NCI-H2029 treated with DMSO at 0.1 percent for 48 hours (cell line): ENCODE measurements around the gene ITPR2.
"Not testable (repeated sequence)": the region's sequence is repeated elsewhere in the genome, so short reads cannot be mapped to it uniquely, and the experiment has no call there.

Experiments used
- DNase-seq: peaks from one replicate; lab custom pipeline; 2025; lab: John Stamatoyannopoulos, UW

ITPR2 gene

GRCh38 chr12:26339976-26340375, 493.0 kb downstream of the ITPR2 start:
- no peak for DNase-seq

- no peak for DNase-seq
These were observed 494.1 kb downstream of the ITPR2 start for GRCh38 chr12:26338586-26339572.

DNA sequence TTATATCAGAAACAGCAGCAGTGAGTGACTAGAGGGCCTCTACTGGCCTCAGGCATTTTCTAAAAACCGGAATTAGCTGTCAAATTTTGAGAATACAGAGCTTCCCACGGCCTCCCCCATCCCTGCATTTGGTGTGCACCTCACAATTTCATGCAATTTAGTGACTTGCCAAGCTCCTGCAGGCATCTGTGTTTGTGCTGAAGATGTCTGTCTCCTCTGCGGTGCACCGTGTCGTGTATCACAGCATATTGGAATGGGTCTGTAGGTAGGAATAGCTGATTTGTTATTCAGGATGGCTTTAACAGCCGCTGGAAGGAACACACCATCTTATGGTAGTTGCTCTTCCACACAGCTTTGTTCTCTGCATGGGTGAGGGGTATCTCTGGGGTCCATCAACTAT, 497.3 kb downstream of the ITPR2 start:
- DNase-seq: no peak

- no peak for DNase-seq
These were observed 498.3 kb downstream of the ITPR2 start for GRCh38 chr12:26334621-26335124.

- no peak for DNase-seq
These were observed 501.0 kb downstream of the ITPR2 start for GRCh38 chr12:26331960-26332359.

- DNase-seq: no peak
These were observed 501.9 kb downstream of the ITPR2 start for GRCh38 chr12:26331136-26331535.

DNA sequence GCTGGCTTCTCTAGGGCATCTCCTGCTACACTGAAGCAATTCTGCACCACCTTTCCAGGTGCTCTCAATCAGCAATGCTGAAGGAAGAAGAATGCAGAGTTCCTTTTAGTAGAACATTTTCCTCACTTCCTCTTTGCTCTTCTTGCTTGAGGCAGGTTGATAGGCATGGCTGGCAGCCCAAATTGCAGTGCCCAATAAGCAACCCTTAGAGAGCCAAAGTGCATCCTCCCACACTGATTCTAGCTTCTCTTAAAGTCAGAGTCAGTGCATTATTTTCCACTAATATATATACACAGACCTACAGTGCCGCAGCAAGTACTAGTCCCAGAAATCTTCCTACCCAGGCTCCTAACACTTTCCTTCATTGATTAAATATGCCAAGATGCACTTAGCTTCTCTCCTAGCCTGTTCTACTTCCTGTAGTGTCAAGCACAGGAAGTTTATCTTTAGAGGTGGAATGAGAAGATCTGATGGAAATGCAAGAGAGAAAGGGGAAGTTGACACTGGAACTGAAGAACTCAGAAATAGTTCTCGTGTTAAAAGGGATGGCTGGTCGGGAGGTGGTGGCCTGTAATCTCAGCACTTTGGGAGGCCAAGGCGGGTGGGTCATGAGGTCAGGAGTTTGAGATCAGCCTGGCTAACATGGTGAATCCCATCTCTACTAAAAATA, 504.9 kb downstream of the ITPR2 start:
- DNase-seq: no peak

DNA sequence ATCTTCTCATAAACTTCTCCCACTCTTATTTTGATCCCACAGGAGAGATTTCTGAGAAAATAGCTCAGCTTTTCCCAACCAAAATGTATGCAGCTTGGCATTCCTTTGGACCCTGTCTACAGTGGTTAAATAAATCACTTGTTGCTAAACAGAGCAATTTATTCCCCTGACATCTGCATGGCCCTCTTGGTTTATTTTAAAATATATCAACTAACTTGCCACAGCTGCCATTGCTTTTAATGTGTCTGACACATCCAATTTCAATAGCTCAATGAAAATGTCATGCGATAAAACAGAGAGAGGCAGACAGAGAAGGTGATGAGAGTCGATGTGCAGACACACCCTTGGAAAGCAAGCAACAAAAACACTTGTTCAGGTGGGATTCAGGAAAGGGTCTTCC, 509.3 kb downstream of the ITPR2 start:
- DNase-seq: no peak

GRCh38 chr12:26319511-26319910, 513.5 kb downstream of the ITPR2 start:
- DNase-seq: no peak

- DNase-seq: no peak
These were observed 514.3 kb downstream of the ITPR2 start for GRCh38 chr12:26318661-26319068.

- DNase-seq: no peak
These were observed 514.9 kb downstream of the ITPR2 start for GRCh38 chr12:26317942-26318575.

DNA sequence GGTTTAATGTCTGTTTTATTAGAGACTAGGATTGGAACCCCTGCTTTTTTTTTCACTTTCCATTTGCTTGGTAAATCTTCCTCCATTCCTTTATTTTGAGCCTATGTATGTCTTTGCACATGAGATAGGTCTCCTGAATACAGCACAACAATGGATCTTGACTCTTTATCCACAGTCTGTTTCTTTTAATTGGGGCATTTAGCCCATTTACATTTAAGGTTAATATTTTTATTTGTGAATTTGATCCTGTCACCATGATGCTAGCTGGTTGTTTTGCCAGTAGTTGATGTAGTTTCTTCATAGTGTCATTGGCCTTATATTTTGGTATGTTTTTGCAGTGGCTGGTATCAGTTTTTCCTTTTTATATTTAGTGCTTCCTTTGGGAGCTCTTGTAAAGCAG, 518.9 kb downstream of the ITPR2 start:
- DNase-seq: not testable (repeated sequence)

GRCh38 chr12:26310489-26310888, 522.5 kb downstream of the ITPR2 start:
- not testable (repeated sequence) for DNase-seq

GRCh38 chr12:26309634-26310033, 523.4 kb downstream of the ITPR2 start:
- DNase-seq: no peak

- no peak for DNase-seq
These were observed 528.7 kb downstream of the ITPR2 start for GRCh38 chr12:26304273-26304672.

DNA sequence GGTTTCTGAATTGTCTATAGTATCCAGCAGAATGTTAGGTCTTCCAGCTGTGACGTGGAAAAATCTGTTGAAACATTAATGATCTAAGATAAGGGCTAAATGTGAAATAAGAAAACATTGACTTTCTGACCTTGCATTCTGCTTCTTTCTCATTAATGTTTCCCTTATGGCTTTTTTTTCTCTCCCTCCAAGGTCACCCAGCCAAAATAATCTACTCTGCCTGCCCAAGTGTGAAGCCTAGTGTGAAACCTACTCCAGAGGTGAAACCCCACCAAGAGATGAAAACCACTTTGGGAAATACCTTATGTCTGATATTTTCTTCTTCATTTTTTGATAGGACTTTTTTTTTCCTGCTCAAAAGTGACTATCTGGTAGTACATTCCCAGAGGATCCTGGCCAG, 529.6 kb downstream of the ITPR2 start:
- no peak for DNase-seq

DNA sequence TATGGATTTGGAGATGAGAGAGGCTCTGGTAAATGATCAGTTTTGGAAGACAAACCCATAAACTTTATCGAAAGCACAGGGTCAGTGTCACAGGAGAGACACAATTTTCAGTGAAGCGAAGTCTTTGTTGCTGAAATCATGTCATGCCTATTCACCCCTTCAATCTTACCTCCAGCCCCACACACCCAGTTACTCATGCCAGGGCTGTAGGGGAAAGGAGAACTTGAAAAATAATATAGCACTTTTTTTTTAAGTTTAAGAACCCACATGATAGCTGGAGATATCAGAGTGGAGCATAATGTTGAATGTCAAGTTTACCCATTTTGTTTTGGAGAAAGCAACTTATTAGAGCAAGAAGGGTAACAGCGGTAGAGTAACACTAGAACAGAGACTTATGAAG, 530.2 kb downstream of the ITPR2 start:
- DNase-seq: no peak

DNA sequence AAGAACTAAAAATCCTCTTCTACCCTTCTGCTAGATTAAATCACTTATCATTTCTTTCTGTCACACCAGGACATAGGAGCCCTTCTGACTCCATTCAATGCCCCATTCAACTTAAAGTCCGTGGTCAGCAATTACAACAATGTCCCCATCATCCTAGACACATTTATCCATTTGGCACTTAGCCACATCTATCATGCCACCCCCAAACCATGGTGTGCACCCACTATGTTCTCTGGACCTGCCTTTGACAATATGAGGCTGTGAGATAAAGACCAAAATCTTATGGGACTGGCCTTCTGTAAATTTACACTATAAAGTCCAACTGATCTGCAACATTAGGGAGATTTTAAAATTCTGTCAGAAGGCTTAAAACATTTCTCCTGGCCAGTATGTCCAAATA, 533.2 kb downstream of the ITPR2 start:
- DNase-seq: no peak

DNA sequence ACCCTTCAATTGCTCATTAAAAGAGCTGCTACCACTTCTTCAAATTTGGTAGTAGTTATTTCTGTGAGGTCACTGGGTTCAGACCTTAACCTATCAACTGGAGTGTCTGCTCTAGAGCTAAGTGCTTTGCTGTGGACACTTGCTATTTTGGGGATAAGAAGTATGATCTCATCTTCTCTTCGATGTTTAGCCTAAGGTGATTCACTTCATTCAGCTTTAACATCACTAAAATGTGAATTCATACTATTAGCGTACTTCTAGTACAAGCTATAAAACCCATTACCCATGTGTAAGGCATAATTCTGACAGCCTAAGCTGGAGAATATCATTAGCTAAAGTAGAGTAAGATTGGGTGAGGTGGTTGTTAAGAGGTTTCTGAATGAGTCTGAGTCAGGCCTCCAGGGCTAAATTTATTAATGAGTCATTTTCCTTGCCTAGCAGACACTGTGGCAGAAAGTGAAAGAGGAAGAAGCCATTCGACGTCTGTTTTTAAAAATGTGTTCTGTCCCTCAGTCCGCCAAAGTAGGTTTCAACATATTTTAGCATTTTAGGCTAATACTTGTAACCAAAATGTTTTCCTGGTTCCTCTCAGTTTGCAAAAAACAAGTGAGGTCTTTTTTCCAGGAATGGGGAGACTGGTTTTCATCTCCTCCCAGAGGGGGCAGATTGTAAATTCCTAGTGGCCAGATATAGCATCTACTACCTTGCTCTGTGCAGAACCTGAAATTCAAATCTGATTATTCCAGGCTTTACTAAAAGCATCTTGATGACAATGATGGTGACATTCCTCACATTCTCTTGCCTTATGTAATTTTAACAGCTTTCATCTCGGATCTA, 534.0 kb downstream of the ITPR2 start:
- no peak for DNase-seq

DNA sequence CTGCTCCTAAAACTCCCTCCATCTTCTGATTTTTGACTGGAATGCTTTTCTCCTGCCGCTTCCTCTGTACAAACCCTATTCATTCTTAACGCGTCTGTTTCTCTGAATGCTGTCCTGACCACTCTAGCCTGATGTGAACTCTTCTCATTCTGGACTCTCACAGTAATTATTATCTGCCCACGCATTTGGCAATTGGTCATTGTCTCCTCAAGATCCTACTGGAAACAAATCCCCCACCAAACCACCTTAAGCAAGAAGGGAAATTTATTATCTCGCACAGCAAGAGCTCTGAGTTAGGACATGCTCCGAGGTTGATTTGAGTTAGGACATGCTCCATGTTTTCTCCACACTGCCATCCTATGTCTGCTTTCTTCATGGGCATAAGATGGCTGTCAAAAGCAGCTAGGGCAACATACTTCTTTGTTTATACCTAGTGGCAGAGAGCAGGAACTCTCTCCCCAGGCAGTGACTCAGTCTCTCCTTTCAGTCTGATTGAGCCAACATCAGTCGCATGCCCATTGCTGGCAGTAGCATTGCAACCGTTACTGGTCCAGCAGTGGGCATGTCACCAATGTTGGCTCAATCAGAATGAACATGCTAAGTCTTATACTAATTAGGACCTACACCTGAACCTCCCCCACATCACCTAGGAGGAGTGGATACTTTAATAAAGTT, 535.5 kb downstream of the ITPR2 start:
- DNase-seq: no peak

- no peak for DNase-seq
These were observed 538.0 kb downstream of the ITPR2 start for GRCh38 chr12:26295001-26295400.
